GM21576 (cell line): ENCODE measurements around the gene SEMA7A.
A peak's percentile ranks its signal among the peaks of the same experiment; 100 is the strongest.

Experiments used
- ATAC-seq: cut with Tn5 transposase; IDR thresholded peaks from one replicate; pipeline ENCODE4 v1.9.1; 2021; ENCODE audit warnings: mild to moderate bottlenecking, moderate library complexity; ENCODE audit not compliant: unreplicated experiment

Gene SEMA7A

GRCh38 chr15:74451861-74452835, 18.4 kb upstream of the SEMA7A start:
- ATAC-seq: no peak

- no peak for ATAC-seq
Observed at GRCh38 chr15:74451322-74451721, 17.6 kb upstream of the SEMA7A start.

- ATAC-seq: no peak
Observed at GRCh38 chr15:74449643-74450205, 16.0 kb upstream of the SEMA7A start.

- ATAC-seq: no peak
Observed at GRCh38 chr15:74449095-74449494, 15.3 kb upstream of the SEMA7A start.

- no peak for ATAC-seq
Observed at GRCh38 chr15:74445816-74446763, 12.3 kb upstream of the SEMA7A start.

GRCh38 chr15:74444106-74445062, 10.6 kb upstream of the SEMA7A start:
- no peak for ATAC-seq

- ATAC-seq: no peak
Observed at GRCh38 chr15:74443100-74443909, 9.5 kb upstream of the SEMA7A start.

- ATAC-seq: no peak
Observed at GRCh38 chr15:74442604-74443003, 8.8 kb upstream of the SEMA7A start.

- ATAC-seq: no peak
Observed at GRCh38 chr15:74442063-74442462, 8.3 kb upstream of the SEMA7A start.

- no peak for ATAC-seq
Observed at GRCh38 chr15:74441248-74441941, 7.6 kb upstream of the SEMA7A start.

GRCh38 chr15:74438721-74439316, 5.1 kb upstream of the SEMA7A start:
- ATAC-seq: no peak

GRCh38 chr15:74438206-74438605, 4.4 kb upstream of the SEMA7A start:
- ATAC-seq: no peak

GRCh38 chr15:74434263-74435136, 742 bp upstream of the SEMA7A start:
- no peak for ATAC-seq

- peak; percentile 9 for ATAC-seq
Observed at GRCh38 chr15:74432968-74433591, 678 bp downstream of the SEMA7A start.

GRCh38 chr15:74432271-74432967, 1.3 kb downstream of the SEMA7A start:
- no peak for ATAC-seq

- no peak for ATAC-seq
Observed at GRCh38 chr15:74431645-74432044, 2.1 kb downstream of the SEMA7A start.
